GM21390 (cell line): ENCODE data around the gene MED12.

Source experiments
- ATAC-seq: cut with Tn5 transposase; IDR thresholded peaks from one replicate; pipeline ENCODE4 v1.9.1; 2021; ENCODE audit not compliant: unreplicated experiment

MED12 gene

GRCh38 chrX:71191248-71191647 lies 72.9 kb downstream of the MED12 start:
- no peak for ATAC-seq
